ENCODE measurements around the gene ABCC2. TPM values are rescaled to one million over a fixed set of nuclear protein-coding genes. Genes with fewer than 3 reads are reported as not detected.

Gene ABCC2
- total and polyA plus RNA-seq, 2 experiments from 2014 or later: 0.19 to 0.86 TPM

DNA sequence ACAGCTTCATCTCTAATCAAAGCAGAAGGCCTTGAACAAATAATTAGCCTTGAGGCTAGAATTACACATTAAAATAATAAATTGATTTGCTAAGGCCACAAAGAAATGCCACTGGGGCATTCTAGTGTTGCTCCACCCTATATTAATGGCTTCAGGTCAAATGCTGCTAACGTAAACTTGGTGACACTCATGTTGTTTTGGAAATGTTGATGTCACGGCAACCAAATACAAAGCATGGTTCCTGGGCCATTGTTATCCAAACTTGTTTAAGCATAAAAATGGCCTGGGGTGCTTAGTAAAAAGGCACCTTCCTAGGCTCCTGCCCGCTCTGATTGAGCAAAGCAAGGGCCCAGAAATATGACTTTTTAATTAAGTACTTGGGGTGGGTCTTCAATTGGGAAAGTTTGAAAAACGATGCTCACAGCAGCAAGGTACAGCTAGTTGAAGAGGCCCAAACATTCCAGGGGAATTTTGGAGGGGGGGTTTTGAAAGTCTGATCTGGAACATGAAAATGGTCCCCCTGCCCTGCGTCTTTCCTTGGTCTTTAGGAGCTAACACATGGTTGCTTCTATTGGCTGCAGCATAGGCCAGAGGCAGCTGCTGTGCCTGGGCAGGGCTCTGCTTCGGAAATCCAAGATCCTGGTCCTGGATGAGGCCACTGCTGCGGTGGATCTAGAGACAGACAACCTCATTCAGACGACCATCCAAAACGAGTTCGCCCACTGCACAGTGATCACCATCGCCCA is 67.8 kb downstream of the ABCC2 start:
- no peaks in the 10 kb centered on the region for H4K20me1 ChIP-seq (ENCODE audit: insufficient read depth)
- no peak for DNase-seq
- H3K4me3 ChIP-seq: no peak overlapping the region
- peaks cover 3% of the 10 kb centered on the region; the same call in 1 of the 2 replicates for H3F3A ChIP-seq (ENCODE audit: insufficient read depth)
- H3K9me2 ChIP-seq (ENCODE audit: insufficient read depth): no peaks in the 10 kb centered on the region
- H3K9me3 ChIP-seq (ENCODE audit: low read depth): no peaks in the 10 kb centered on the region
- H3K4me2 ChIP-seq (ENCODE audit: unreplicated experiment): no peak overlapping the region
- TF ChIP-seq EZH2 (IDR thresholded peaks at IDR 0.05; ENCODE audit: insufficient read depth, poor library complexity, severe bottlenecking): no peak
- no peak for TF ChIP-seq EZH2phosphoT487 (IDR thresholded peaks at IDR 0.05; ENCODE audit: insufficient read depth, low read depth)
- H3K4me1 ChIP-seq (ENCODE audit: insufficient read depth): no peaks in the 10 kb centered on the region
- no peak overlapping the region for H2AFZ ChIP-seq
- no peaks in the 10 kb centered on the region for H3K79me2 ChIP-seq (ENCODE audit: insufficient read depth)
- no peaks in the 10 kb centered on the region for H3K36me3 ChIP-seq (ENCODE audit: low read depth)
- no peak overlapping the region for H3K27ac ChIP-seq
- WGBS, 2 experiments (ENCODE audit: low coverage in 1 of 2, low lambda C conversion rate in 2 of 2, missing lambda C conversion rate in 2 of 2): 60 to 66% methylated on average over 11 of the region's 11 CpGs
- no peak overlapping the region for H3K9ac ChIP-seq
- in situ Hi-C loops (cut with MboI): loop anchor here (10.0 kb wide), 1 partner anchor 195 kb away; no protein-coding TSS in a partner anchor
- no peaks in the 10 kb centered on the region for H3K27me3 ChIP-seq (replicated peaks; ENCODE audit: insufficient read depth)

DNA sequence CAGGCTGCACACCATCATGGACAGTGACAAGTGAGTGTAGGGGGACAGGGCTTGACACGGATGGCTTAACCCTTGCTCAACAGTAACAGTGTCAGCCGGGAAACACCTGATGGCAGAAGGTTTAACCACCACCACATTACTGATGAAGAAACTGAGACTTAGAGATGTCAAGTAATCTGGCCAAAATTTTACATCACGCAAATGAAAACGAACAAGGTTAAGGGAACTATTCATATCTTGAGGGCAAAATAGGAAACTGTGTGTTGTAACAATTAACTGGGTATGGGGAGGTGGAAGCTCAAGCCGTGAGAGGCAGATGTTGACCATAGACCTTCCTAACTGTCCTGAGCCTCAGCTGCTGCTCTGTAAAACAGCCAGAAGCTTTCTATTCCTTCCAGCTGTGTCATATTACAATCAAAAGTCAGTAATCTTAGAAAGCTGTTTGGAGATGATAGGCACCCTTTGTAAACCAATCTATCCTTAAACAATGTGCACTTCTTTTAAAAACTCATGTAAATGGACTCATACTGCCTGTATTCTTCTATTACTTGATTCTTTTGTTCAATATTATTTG is 68.4 kb downstream of the ABCC2 start:
- Histone ChIP-seq H3K4me3 (no peak overlapping the region), H3K4me2 (ENCODE audit: unreplicated experiment) (no peak overlapping the region), H3K36me3 (ENCODE audit: low read depth) (no peaks in the 10 kb centered on the region), H3K4me1 (ENCODE audit: insufficient read depth) (no peaks in the 10 kb centered on the region), H4K20me1 (ENCODE audit: insufficient read depth) (no peaks in the 10 kb centered on the region), H3K79me2 (ENCODE audit: insufficient read depth) (no peaks in the 10 kb centered on the region), H3K27me3 (replicated peaks; ENCODE audit: insufficient read depth) (no peaks in the 10 kb centered on the region), H3K9me3 (ENCODE audit: low read depth) (no peaks in the 10 kb centered on the region), H3F3A (ENCODE audit: insufficient read depth) (peaks cover 5% of the 10 kb centered on the region; the same call in 1 of the 2 replicates), H2AFZ (no peak overlapping the region), H3K9ac (no peak overlapping the region), H3K27ac (no peak overlapping the region), H3K9me2 (ENCODE audit: insufficient read depth) (no peaks in the 10 kb centered on the region)
- WGBS, 2 experiments (ENCODE audit: low coverage in 1 of 2, low lambda C conversion rate in 2 of 2, missing lambda C conversion rate in 2 of 2): 41 to 46% methylated on average over 5 of the region's 5 CpGs
- in situ Hi-C loops (cut with MboI): loop anchor here (10.0 kb wide), 1 partner anchor 194 kb away; no protein-coding TSS in a partner anchor
- no peak for TF ChIP-seq EZH2 (IDR thresholded peaks at IDR 0.05; ENCODE audit: insufficient read depth, poor library complexity, severe bottlenecking)
- no peak for DNase-seq

DNA sequence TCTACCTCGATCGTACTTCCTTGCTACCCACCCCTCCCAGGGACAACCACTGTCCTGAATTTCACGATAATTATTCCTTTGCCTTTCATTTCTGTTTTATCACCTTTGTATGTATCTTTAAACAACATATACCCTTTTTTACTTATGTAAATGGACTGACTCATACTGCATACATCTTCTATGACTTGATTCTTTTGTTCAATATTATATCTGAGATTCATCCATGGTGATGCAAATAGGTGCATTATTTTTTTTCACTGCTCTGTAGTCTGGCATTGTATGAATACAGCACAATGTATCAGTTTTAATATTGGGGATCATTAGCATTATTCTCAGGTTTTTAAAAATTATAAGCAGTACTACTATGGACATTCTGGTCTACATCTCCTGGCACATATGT is 69.4 kb downstream of the ABCC2 start:
- Histone ChIP-seq H3K9me3 (ENCODE audit: low read depth) (no peaks in the 10 kb centered on the region), H3K4me1 (ENCODE audit: insufficient read depth) (no peaks in the 10 kb centered on the region), H3F3A (ENCODE audit: insufficient read depth) (peaks cover 5% of the 10 kb centered on the region; the same call in 1 of the 2 replicates), H3K79me2 (ENCODE audit: insufficient read depth) (no peaks in the 10 kb centered on the region), H4K20me1 (ENCODE audit: insufficient read depth) (no peaks in the 10 kb centered on the region), H3K4me3 (no peak overlapping the region), H3K9me2 (ENCODE audit: insufficient read depth) (no peaks in the 10 kb centered on the region), H2AFZ (no peak overlapping the region), H3K9ac (no peak overlapping the region), H3K27me3 (replicated peaks; ENCODE audit: insufficient read depth) (no peaks in the 10 kb centered on the region), H3K4me2 (ENCODE audit: unreplicated experiment) (no peak overlapping the region), H3K36me3 (ENCODE audit: low read depth) (no peaks in the 10 kb centered on the region), H3K27ac (no peak overlapping the region)
- in situ Hi-C loops (cut with MboI): loop anchor here (10.0 kb wide), 1 partner anchor 193 kb away; no protein-coding TSS in a partner anchor
- TF ChIP-seq EZH2phosphoT487 (IDR thresholded peaks at IDR 0.05; ENCODE audit: insufficient read depth, low read depth): no peak
- no peak for TF ChIP-seq EZH2 (IDR thresholded peaks at IDR 0.05; ENCODE audit: insufficient read depth, poor library complexity, severe bottlenecking)
- WGBS, 2 experiments (ENCODE audit: low coverage in 1 of 2, low lambda C conversion rate in 2 of 2, missing lambda C conversion rate in 2 of 2): 75 to 78% methylated on average over 3 of the region's 3 CpGs
- DNase-seq: no peak

DNA sequence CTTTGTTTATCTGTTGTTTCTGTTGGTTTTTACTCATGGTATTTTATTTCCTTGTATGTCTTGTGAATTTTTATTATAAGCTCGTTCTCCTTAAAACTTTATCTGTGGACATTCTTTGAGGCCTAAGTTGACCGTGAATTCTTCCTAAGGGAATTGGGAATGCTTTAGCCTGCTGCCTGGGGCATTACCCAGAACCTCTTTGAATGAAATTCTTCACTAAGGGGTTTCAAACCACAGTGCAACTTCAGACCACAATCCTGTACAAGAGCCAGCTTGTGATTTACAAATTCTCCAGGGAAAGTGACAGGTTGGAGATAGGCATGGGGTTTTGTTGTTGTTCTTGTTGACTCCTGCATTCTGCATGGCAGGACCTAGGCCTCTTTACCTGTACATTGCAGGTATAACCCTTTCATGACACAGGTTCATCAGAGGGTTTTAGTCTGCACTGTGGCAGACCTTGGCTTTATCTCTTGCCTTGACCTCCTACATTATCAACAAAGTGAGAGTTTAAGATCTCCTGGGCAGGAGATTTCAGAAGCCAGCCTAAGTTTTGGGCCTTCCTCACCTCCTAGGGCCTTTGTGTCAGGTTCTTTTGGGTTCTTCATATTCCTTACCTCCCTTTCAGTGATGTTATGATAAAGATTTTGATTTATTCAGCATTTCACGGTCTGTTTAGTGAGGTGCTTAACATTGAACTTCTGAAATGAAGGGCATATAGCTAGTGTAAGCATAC is 70.2 kb downstream of the ABCC2 start:
- Histone ChIP-seq H3K4me3 (no peak overlapping the region), H3K36me3 (ENCODE audit: low read depth) (no peaks in the 10 kb centered on the region), H4K20me1 (ENCODE audit: insufficient read depth) (no peaks in the 10 kb centered on the region), H3F3A (ENCODE audit: insufficient read depth) (peaks cover 5% of the 10 kb centered on the region; the same call in 1 of the 2 replicates), H3K27me3 (replicated peaks; ENCODE audit: insufficient read depth) (no peaks in the 10 kb centered on the region), H3K4me1 (ENCODE audit: insufficient read depth) (no peaks in the 10 kb centered on the region), H3K9ac (no peak overlapping the region), H3K27ac (no peak overlapping the region), H3K9me3 (ENCODE audit: low read depth) (no peaks in the 10 kb centered on the region), H2AFZ (no peak overlapping the region), H3K4me2 (ENCODE audit: unreplicated experiment) (no peak overlapping the region), H3K9me2 (ENCODE audit: insufficient read depth) (no peaks in the 10 kb centered on the region), H3K79me2 (ENCODE audit: insufficient read depth) (no peaks in the 10 kb centered on the region)
- WGBS, 2 experiments (ENCODE audit: low coverage in 1 of 2, low lambda C conversion rate in 2 of 2, missing lambda C conversion rate in 2 of 2): 73 to 74% methylated on average over 3 of the region's 3 CpGs
- in situ Hi-C loops (cut with MboI): loop anchor here (10.0 kb wide), 1 partner anchor 192 kb away; no protein-coding TSS in a partner anchor
- no peak for DNase-seq
- TF ChIP-seq EZH2phosphoT487 (IDR thresholded peaks at IDR 0.05; ENCODE audit: insufficient read depth, low read depth) (no peak), EZH2 (IDR thresholded peaks at IDR 0.05; ENCODE audit: insufficient read depth, poor library complexity, severe bottlenecking) (no peak)
